Neuronal stem cell (in vitro differentiated cells): Measurements from ENCODE around the gene TPRX2.
"Not testable (repeated sequence)": the region's sequence is repeated elsewhere in the genome, so short reads cannot be mapped to it uniquely, and the experiment has no call there.

Experiments
- DNase-seq: peaks from one replicate; pipeline ENCODE4 v3.0.0-alpha.2; 2013; ENCODE audit warnings: low spot score
- H2AFZ ChIP-seq: one replicate; pipeline ENCODE4 v1.6.1; 2013; ENCODE audit warnings: mild to moderate bottlenecking, low read length, inconsistent platforms
- H2AK5ac ChIP-seq: 2 replicates; pipeline ENCODE4 v1.6.1; 2013; ENCODE audit warnings: low read depth, mild to moderate bottlenecking, inconsistent platforms, low read length, moderate library complexity, mixed read lengths
- H2BK120ac ChIP-seq: 2 replicates; pipeline ENCODE4 v1.6.1; 2013; ENCODE audit warnings: low read depth, mild to moderate bottlenecking, inconsistent platforms, low read length, moderate library complexity, mixed read lengths
- H2BK12ac ChIP-seq: one replicate; pipeline ENCODE4 v1.6.1; 2013; ENCODE audit warnings: low read length, inconsistent platforms
- H2BK15ac ChIP-seq: 2 replicates; pipeline ENCODE4 v1.6.1; 2013; ENCODE audit warnings: mild to moderate bottlenecking, low read length, inconsistent platforms, mixed read lengths
- H2BK5ac ChIP-seq: one replicate; pipeline ENCODE4 v1.6.1; 2013; ENCODE audit warnings: inconsistent platforms, mild to moderate bottlenecking, low read length, moderate library complexity
- H3K14ac ChIP-seq: one replicate; pipeline ENCODE4 v1.6.1; 2013; ENCODE audit warnings: low read length, inconsistent platforms
- H3K18ac ChIP-seq: 2 replicates; pipeline ENCODE4 v1.6.1; 2013; ENCODE audit warnings: low read length, inconsistent platforms
- H3K23ac ChIP-seq: 2 replicates; pipeline ENCODE4 v1.6.1; 2013; ENCODE audit warnings: low read depth, mild to moderate bottlenecking, mixed read lengths, low read length, inconsistent platforms; ENCODE audit not compliant: poor library complexity
- H3K27ac ChIP-seq: replicated peaks from 3 replicates; pipeline ENCODE4 v1.5.1; 2013; ENCODE audit warnings: low read length, inconsistent platforms
- H3K27me3 ChIP-seq, 3 experiments: 2 replicates each; pipeline ENCODE4 v1.6.1; 2013; ENCODE audit warnings: low read length in 3 of 3, mild to moderate bottlenecking in 2 of 3, inconsistent platforms in 1 of 3, low read depth in 1 of 3, mixed read lengths in 1 of 3, moderate library complexity in 1 of 3; ENCODE audit not compliant: control insufficient read depth in 3 of 3, insufficient read depth in 3 of 3
- H3K36me3 ChIP-seq, 2 donors: replicated peaks in 1 of 2; 2 replicates each; pipeline ENCODE4 v1.6.1; 2013; ENCODE audit warnings: low read length in 2 of 2; ENCODE audit not compliant: control insufficient read depth in 2 of 2, insufficient read depth in 2 of 2
- H3K4ac ChIP-seq: 2 replicates; pipeline ENCODE4 v1.6.1; 2013; ENCODE audit warnings: inconsistent platforms, mild to moderate bottlenecking, low read length, moderate library complexity
- H3K4me1 ChIP-seq, 2 donors: 1 replicate in 1 of 2; 2 replicates in 1 of 2; pipeline ENCODE4 v1.6.1; 2013; ENCODE audit warnings: low read length in 2 of 2, low read depth in 1 of 2; ENCODE audit not compliant: control insufficient read depth in 2 of 2, insufficient read depth in 1 of 2
- H3K4me2 ChIP-seq: one replicate; pipeline ENCODE4 v1.6.1; 2013; ENCODE audit warnings: mild to moderate bottlenecking, low read length, inconsistent platforms; ENCODE audit not compliant: insufficient read depth, poor library complexity, severe bottlenecking
- H3K4me3 ChIP-seq, 2 donors: 2 replicates each; pipeline ENCODE4 v1.5.1; 2013; ENCODE audit warnings: low read length in 2 of 2, mild to moderate bottlenecking in 2 of 2, inconsistent platforms in 1 of 2, moderate library complexity in 1 of 2
- H3K79me1 ChIP-seq: one replicate; pipeline ENCODE4 v1.6.1; 2013; ENCODE audit warnings: low read depth, mild to moderate bottlenecking, inconsistent platforms, low read length, moderate library complexity
- H3K9ac ChIP-seq: one replicate; pipeline ENCODE4 v1.6.1; 2013; ENCODE audit warnings: mild to moderate bottlenecking, low read depth, low read length, inconsistent platforms; ENCODE audit not compliant: poor library complexity
- H3K9me3 ChIP-seq, 2 donors: replicated peaks in 1 of 2; 2 replicates each; pipeline versions ENCODE3 to v1.6.1; 2013; ENCODE audit warnings: low read length in 2 of 2, mild to moderate bottlenecking in 2 of 2, inconsistent platforms in 1 of 2, low read depth in 1 of 2, mixed read lengths in 1 of 2, moderate library complexity in 1 of 2; ENCODE audit not compliant: control insufficient read depth in 2 of 2, insufficient read depth in 1 of 2
- H4K8ac ChIP-seq: one replicate; pipeline ENCODE4 v1.6.1; 2013; ENCODE audit warnings: low read depth, mild to moderate bottlenecking, inconsistent platforms, low read length, moderate library complexity
- H4K91ac ChIP-seq: one replicate; pipeline ENCODE4 v1.6.1; 2013; ENCODE audit warnings: low read length, low read depth, mild to moderate bottlenecking, inconsistent platforms; ENCODE audit not compliant: poor library complexity
- WGBS, 2 donors: extraction: QIAGEN DNeasy Blood & Tissue Kit; methylation state at CpG; one replicate each; pipeline ENCODE4 v1.1.7; 2013; ENCODE audit warnings: missing lambda C conversion rate in 2 of 2, mixed read lengths in 1 of 2; ENCODE audit not compliant: insufficient read length in 2 of 2, insufficient replicate concordance in 1 of 2; ENCODE audit errors: extremely low coverage in 2 of 2; 5-methylcytosine and 5-hydroxymethylcytosine counted together

Gene TPRX2

DNA sequence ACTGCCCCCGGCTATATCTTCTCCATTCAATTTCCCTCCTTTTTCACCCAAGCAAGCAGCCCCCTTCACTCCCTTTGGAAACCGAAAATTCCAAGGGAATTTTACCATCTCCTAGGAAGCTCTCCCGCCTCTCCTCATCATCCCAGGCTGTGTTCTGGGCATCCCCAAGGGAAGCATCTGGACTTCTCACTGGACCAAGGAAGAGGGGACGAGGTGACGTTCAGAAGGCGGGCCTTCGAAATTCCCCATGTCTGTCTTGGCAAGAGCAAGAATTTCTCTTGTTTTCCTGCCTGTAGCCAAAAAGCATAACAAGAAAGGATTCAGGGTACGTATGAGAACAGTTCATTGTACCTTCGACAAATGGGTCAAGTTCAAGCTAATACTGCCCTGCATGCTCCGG, 6.1 kb downstream of the TPRX2 start:
- Histone ChIP-seq H3K4ac (no peak overlapping the region), H3K9ac (no peak overlapping the region), H2BK15ac (no peak overlapping the region), H2BK120ac (no peak overlapping the region), H3K9me3 (peaks cover 0 to 2% of the 10 kb centered on the region in 2 donors), H3K23ac (no peak overlapping the region), H3K4me3 (no peak overlapping the region), H3K27me3 (no peaks in the 10 kb centered on the region), H2BK12ac (no peak overlapping the region), H2AK5ac (no peak overlapping the region), H3K4me2 (no peak overlapping the region), H2AFZ (no peak overlapping the region), H3K14ac (no peak overlapping the region), H3K36me3 (no peaks in the 10 kb centered on the region), H3K18ac (no peak overlapping the region), H3K27ac (no peak overlapping the region), H3K79me1 (no peaks in the 10 kb centered on the region), H4K8ac (no peak overlapping the region), H2BK5ac (no peak overlapping the region), H4K91ac (no peak overlapping the region), H3K4me1 (peaks cover 0 to 4% of the 10 kb centered on the region in 2 donors)
- WGBS, 2 donors: no CpG with 5 or more reads among the region's 10 CpGs
- no peak for DNase-seq

- no peaks in the 10 kb centered on the region for H3K9me3 ChIP-seq
- no peak overlapping the region for H3K23ac ChIP-seq
- H3K79me1 ChIP-seq: no peaks in the 10 kb centered on the region
- H2BK15ac ChIP-seq: no peak overlapping the region
- no peak overlapping the region for H3K27ac ChIP-seq
- no peak overlapping the region for H3K9ac ChIP-seq
- H2AFZ ChIP-seq: no peak overlapping the region
- no peaks in the 10 kb centered on the region for H3K4me1 ChIP-seq
- no peak overlapping the region for H3K4ac ChIP-seq
- H4K8ac ChIP-seq: no peak overlapping the region
- no peak overlapping the region for H2AK5ac ChIP-seq
- H3K4me2 ChIP-seq: no peak overlapping the region
- H2BK12ac ChIP-seq: no peak overlapping the region
- no peak overlapping the region for H4K91ac ChIP-seq
- H3K27me3 ChIP-seq: no peaks in the 10 kb centered on the region
- H3K14ac ChIP-seq: no peak overlapping the region
- no peak overlapping the region for H3K18ac ChIP-seq
- DNase-seq: no peak
- H3K36me3 ChIP-seq: no peaks in the 10 kb centered on the region
- no peak overlapping the region for H3K4me3 ChIP-seq
- WGBS, 2 donors: no CpG with 5 or more reads among the region's 4 CpGs
- H2BK5ac ChIP-seq: no peak overlapping the region
- no peak overlapping the region for H2BK120ac ChIP-seq
Measured at GRCh38 chr19:47878906-47879305, 19.9 kb downstream of the TPRX2 start.

GRCh38 chr19:47879385-47879784, 20.4 kb downstream of the TPRX2 start:
- no CpG with 5 or more reads among the region's 4 CpGs for WGBS, 2 donors
- not testable (repeated sequence) for H3K9ac ChIP-seq, H4K8ac ChIP-seq, H4K91ac ChIP-seq, H2BK5ac ChIP-seq, H3K14ac ChIP-seq, H3K4me1 ChIP-seq, H3K4me3 ChIP-seq, H2BK120ac ChIP-seq, H2BK12ac ChIP-seq, H3K4ac ChIP-seq, H2AFZ ChIP-seq, H3K9me3 ChIP-seq, DNase-seq, H3K36me3 ChIP-seq, H3K4me2 ChIP-seq, H3K27me3 ChIP-seq, H2AK5ac ChIP-seq, H3K27ac ChIP-seq, H2BK15ac ChIP-seq, H3K18ac ChIP-seq, H3K79me1 ChIP-seq, H3K23ac ChIP-seq

- H4K91ac ChIP-seq: no peak overlapping the region
- no peak overlapping the region for H2BK12ac ChIP-seq
- no CpG with 5 or more reads among the region's 5 CpGs for WGBS, 2 donors
- H3K23ac ChIP-seq: no peak overlapping the region
- no peak overlapping the region for H4K8ac ChIP-seq
- H2AK5ac ChIP-seq: no peak overlapping the region
- H2BK15ac ChIP-seq: no peak overlapping the region
- no peak overlapping the region for H3K27ac ChIP-seq
- no peak overlapping the region for H3K4me3 ChIP-seq
- H3K4me1 ChIP-seq: peaks cover 0 to 2% of the 10 kb centered on the region in 2 donors
- H2BK120ac ChIP-seq: no peak overlapping the region
- H3K9me3 ChIP-seq: no peaks in the 10 kb centered on the region
- H2BK5ac ChIP-seq: no peak overlapping the region
- H3K79me1 ChIP-seq: no peaks in the 10 kb centered on the region
- no peak overlapping the region for H3K4me2 ChIP-seq
- no peak overlapping the region for H3K14ac ChIP-seq
- H2AFZ ChIP-seq: no peak overlapping the region
- H3K9ac ChIP-seq: no peak overlapping the region
- H3K4ac ChIP-seq: no peak overlapping the region
- H3K27me3 ChIP-seq: peaks cover 0 to 4% (median 0%) of the 10 kb centered on the region in 3 experiments
- H3K18ac ChIP-seq: no peak overlapping the region
- DNase-seq: no peak
- H3K36me3 ChIP-seq: no peaks in the 10 kb centered on the region
Measured at GRCh38 chr19:47881757-47882156, 22.7 kb downstream of the TPRX2 start.
